Osteoblast (primary cell): Measurements from ENCODE around the gene MCCC1. TPM values are rescaled to one million over a fixed set of nuclear protein-coding genes. Genes with fewer than 3 reads are reported as not detected.

Experiments
- DNase-seq: peaks from one replicate; pipeline ENCODE4 v3.0.0; 2011; ENCODE audit warnings: low spot score, mixed read lengths; ENCODE audit not compliant: insufficient read length; ENCODE audit errors: missing footprints
- H2AFZ ChIP-seq: 2 replicates; pipeline ENCODE4 v1.6.0; 2011; ENCODE audit warnings: mild to moderate bottlenecking, low read length
- H3K27ac ChIP-seq: 2 replicates; pipeline ENCODE4 v1.5.1; 2011; ENCODE audit warnings: mild to moderate bottlenecking, low read depth, low read length, moderate library complexity
- H3K27me3 ChIP-seq: 2 replicates; pipeline ENCODE4 v1.6.0; 2012; ENCODE audit warnings: mild to moderate bottlenecking, control low read depth, inconsistent platforms, low read length, moderate library complexity; ENCODE audit not compliant: insufficient read depth
- H3K36me3 ChIP-seq: 2 replicates; pipeline ENCODE4 v1.5.1; 2011; ENCODE audit warnings: mild to moderate bottlenecking, low read length, control low read depth, moderate library complexity; ENCODE audit not compliant: insufficient read depth
- H3K4me1 ChIP-seq: 2 replicates; pipeline ENCODE4 v1.5.1; 2011; ENCODE audit warnings: mild to moderate bottlenecking, low read length, control low read depth, moderate library complexity; ENCODE audit not compliant: insufficient read depth
- H3K4me2 ChIP-seq: 2 replicates; pipeline ENCODE4 v1.6.0; 2011; ENCODE audit warnings: mild to moderate bottlenecking, low read length; ENCODE audit not compliant: insufficient read depth
- H3K4me3 ChIP-seq: fragments of 200-600 bp; sonication (generic); 3 replicates; pipeline ENCODE4 v1.5.1; 2012; ENCODE audit warnings: mild to moderate bottlenecking, low read length, inconsistent platforms; ENCODE audit not compliant: insufficient read depth
- H3K79me2 ChIP-seq: 2 replicates; pipeline ENCODE4 v1.6.0; 2012; ENCODE audit warnings: mild to moderate bottlenecking, low read length, control low read depth, inconsistent platforms; ENCODE audit not compliant: insufficient read depth
- H3K9me3 ChIP-seq: 2 replicates; pipeline ENCODE4 v1.5.1; 2011; ENCODE audit warnings: low read depth, low read length, control low read depth
- H4K20me1 ChIP-seq: 2 replicates; pipeline ENCODE4 v1.6.0; 2012; ENCODE audit warnings: mild to moderate bottlenecking, low read length, control low read depth; ENCODE audit not compliant: insufficient read depth
- total RNA-seq: library from RNA; depleted of rRNA; stranded (reverse); fragments of >200 nt; gene quantifications from 2 replicates; pipeline ENCODE4 v1.2.3, GENCODE V29; 2012
- TF ChIP-seq, protein P1 (sequence below): IDR thresholded peaks from 2 replicates; pipeline ENCODE4 v1.5.1; 2011; ENCODE audit warnings: mild to moderate bottlenecking, low read depth, low read length, moderate library complexity; ENCODE audit errors: extremely low read depth

Gene MCCC1
- total RNA-seq, 1 donor, result 20.6 TPM

GRCh38 chr3:182983876-182984275, 115.4 kb downstream of the MCCC1 start:
- DNase-seq, result no peak
- no peak overlapping the region for H3K4me2 ChIP-seq

DNA sequence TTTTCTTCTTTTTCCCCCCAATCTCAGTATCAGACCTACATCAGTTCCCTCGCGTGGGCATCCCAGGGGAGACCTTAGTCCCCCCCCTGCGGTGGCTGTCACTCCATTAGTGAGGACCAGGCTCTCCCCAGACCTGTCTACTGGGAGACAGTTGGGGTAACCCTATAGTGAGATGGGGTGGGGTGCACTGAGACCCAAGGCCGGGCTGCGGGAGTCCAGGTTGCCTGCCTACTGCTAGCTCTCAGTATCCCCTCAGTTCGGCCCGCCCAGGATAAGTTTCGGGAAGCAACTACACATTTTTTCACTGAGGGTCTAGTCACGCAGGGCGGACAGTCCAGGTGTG, 118.3 kb downstream of the MCCC1 start:
- Histone ChIP-seq H3K79me2 (peaks cover 39% of the 10 kb centered on the region), H3K27ac (peak overlapping the region; percentile 63), H3K4me2 (peak overlapping the region; percentile 91), H3K4me3 (peak overlapping the region; percentile 92), H3K9me3 (no peaks in the 10 kb centered on the region), H3K4me1 (peaks cover 15% of the 10 kb centered on the region), H3K36me3 (no peaks in the 10 kb centered on the region), H4K20me1 (peaks cover 19% of the 10 kb centered on the region), H3K27me3 (no peaks in the 10 kb centered on the region), H2AFZ (peak overlapping the region; percentile 90)
- no peak for DNase-seq
- TF ChIP-seq, protein P1, sequence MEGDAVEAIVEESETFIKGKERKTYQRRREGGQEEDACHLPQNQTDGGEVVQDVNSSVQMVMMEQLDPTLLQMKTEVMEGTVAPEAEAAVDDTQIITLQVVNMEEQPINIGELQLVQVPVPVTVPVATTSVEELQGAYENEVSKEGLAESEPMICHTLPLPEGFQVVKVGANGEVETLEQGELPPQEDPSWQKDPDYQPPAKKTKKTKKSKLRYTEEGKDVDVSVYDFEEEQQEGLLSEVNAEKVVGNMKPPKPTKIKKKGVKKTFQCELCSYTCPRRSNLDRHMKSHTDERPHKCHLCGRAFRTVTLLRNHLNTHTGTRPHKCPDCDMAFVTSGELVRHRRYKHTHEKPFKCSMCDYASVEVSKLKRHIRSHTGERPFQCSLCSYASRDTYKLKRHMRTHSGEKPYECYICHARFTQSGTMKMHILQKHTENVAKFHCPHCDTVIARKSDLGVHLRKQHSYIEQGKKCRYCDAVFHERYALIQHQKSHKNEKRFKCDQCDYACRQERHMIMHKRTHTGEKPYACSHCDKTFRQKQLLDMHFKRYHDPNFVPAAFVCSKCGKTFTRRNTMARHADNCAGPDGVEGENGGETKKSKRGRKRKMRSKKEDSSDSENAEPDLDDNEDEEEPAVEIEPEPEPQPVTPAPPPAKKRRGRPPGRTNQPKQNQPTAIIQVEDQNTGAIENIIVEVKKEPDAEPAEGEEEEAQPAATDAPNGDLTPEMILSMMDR, result no peak

More at GRCh38 chr3:182983876-182984275, 115.4 kb downstream of the MCCC1 start:
- TF ChIP-seq, protein P1, result no peak
- Histone ChIP-seq H3K4me1 (peaks cover 9% of the 10 kb centered on the region), H3K36me3 (no peaks in the 10 kb centered on the region), H2AFZ (no peak overlapping the region), H3K79me2 (peaks cover 10% of the 10 kb centered on the region), H3K9me3 (no peaks in the 10 kb centered on the region), H3K27me3 (no peaks in the 10 kb centered on the region), H4K20me1 (peaks cover 6% of the 10 kb centered on the region), H3K4me3 (no peak overlapping the region), H3K27ac (no peak overlapping the region)

DNA sequence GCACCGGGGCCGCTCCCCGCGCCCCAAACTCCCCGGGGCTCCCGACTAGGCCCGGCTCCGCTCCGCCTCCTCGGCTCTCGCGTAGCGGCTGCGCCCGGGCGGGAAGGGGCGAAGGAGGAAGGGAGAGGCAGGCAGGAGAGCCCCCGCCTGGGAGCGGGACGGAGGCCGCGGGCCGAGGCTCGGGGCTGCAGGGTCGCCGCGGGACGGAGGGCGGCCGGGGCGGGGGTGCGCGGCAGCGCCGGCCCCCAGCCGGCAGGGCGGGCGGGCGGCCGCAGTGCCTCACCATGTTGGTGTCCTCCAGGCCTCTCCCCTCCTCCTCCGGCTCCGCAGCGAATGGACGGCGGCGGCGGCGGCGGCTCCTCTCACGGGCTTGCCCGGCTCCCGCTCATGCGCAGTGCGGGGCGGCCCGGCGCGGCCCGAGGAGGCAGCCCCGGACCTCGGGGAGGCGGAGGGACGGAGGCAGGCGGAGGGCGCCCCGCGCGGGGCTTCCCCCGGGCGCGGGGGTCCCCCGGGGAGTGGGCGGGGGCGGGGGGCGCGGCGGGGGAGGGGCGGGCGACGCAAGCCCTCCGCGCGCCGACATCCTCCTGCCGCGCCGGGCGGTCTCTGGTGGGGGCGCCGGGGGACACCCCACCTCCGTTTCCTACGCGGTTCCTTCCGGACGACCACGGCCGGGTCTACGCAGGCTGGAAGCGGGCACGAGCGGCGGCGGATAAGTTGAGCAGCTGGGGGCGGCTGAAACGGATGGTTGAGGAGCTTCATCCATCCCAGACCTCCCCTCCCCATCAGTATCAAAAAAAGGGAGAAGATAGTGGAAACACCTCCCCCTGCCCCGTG, 118.9 kb downstream of the MCCC1 start, which contains the start of gene DCUN1D1:
DCUN1D1 (minus strand) TSS at position 335 of the 834 bp plus-strand sequence; CDS start at position 286, 49 bp downstream.
- no peaks in the 10 kb centered on the region for H3K27me3 ChIP-seq
- peaks cover 19% of the 10 kb centered on the region for H4K20me1 ChIP-seq
- H3K9me3 ChIP-seq, result no peaks in the 10 kb centered on the region
- peak within 1 kb of the TSS; percentile 63 for H3K27ac ChIP-seq
- H2AFZ ChIP-seq, result peak within 1 kb of the TSS; percentile 90
- TF ChIP-seq, protein P1, result no peak
- H3K4me1 ChIP-seq, result peaks cover 15% of the 10 kb centered on the region
- no peaks in the 10 kb centered on the region for H3K36me3 ChIP-seq
- H3K79me2 ChIP-seq, result peaks cover 45% of the 10 kb centered on the region
- H3K4me3 ChIP-seq, result peak within 1 kb of the TSS; percentile 92
- DNase-seq, result peak; percentile 100
- peak within 1 kb of the TSS; percentile 98 for H3K4me2 ChIP-seq

GRCh38 chr3:182979674-182980191, 119.6 kb downstream of the MCCC1 start:
- H3K4me1 ChIP-seq, result peaks cover 15% of the 10 kb centered on the region
- DNase-seq, result peak; percentile 85
- peaks cover 19% of the 10 kb centered on the region for H4K20me1 ChIP-seq
- peak overlapping the region; percentile 92 for H3K4me3 ChIP-seq
- no peaks in the 10 kb centered on the region for H3K9me3 ChIP-seq
- H3K27ac ChIP-seq, result peak overlapping the region; percentile 39
- no peaks in the 10 kb centered on the region for H3K36me3 ChIP-seq
- TF ChIP-seq, protein P1, result no peak
- H3K4me2 ChIP-seq, result peak overlapping the region; percentile 98
- no peaks in the 10 kb centered on the region for H3K27me3 ChIP-seq
- peaks cover 50% of the 10 kb centered on the region for H3K79me2 ChIP-seq
- H2AFZ ChIP-seq, result peak overlapping the region; percentile 81
